D341Med (cell line): Measurements from ENCODE around the gene TMEM120A.

Source experiments
- DNase-seq: peaks from one replicate; pipeline ENCODE4 v3.0.0; 2012; ENCODE audit warnings: low spot score

Gene TMEM120A

DNA sequence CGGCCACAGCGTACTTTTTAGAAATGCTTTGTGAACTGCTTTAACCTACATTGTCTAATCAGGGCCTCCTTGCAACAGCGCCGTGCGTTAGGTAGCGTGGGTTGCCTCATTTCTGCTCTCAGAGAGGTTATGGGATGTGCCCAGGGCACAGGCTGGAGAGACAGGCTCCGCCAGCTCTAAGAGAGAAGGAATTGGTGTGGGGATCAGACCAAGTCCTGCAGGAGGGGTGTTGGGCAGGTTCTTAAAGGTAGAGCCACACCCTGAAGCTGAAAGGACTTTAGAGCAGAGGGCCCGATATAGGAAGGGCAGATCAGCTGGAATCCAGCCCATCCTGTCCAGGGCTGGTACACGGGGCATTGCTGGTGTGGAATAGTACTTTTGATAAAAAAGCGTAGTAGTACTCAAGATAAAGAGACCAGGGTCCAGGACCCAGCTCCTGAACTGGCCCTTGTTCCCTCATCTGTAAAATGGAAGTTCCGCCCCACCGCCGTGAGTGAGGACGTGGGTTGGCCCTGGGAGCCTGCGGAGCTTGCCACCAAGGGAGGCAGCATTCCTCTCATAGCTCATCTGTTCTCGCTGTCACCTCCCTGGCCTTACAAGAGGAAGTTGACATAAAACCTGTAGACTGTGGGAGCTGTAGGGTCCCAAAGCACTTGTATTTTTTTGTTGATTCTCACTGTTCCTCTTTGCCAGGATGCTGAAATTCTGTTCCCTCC, 37.2 kb downstream of the TMEM120A start:
- no peak for DNase-seq

DNA sequence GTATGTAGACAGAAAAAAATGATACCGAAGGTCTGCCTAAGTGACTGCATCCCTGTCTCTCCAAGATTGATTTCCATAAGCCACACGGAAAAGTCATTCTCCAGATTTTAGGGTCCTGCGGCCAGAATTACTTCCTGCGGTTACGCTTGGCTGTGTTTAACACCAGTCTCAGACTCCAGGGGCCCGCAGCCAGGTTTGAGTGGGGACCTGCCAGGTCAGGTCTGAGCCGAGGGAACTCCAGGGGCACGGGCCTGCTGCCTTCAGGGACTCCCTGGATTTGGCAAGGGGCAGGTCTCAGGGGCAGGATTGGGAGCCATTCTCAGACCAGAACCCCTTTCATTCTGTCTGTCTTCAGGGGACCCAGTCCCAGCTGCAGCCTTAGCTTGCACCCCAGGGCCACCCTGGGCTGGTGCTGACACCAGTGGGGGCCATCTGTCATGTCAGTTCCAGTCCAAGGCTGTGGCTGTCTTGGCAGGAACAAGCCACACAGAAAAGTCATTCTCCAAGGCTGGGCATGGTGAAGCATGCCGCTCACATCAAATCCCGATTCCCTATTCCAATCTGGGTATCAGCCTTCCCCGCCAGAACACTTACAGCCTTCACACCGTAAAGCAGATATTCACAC, 39.0 kb downstream of the TMEM120A start:
- DNase-seq, result no peak

DNA sequence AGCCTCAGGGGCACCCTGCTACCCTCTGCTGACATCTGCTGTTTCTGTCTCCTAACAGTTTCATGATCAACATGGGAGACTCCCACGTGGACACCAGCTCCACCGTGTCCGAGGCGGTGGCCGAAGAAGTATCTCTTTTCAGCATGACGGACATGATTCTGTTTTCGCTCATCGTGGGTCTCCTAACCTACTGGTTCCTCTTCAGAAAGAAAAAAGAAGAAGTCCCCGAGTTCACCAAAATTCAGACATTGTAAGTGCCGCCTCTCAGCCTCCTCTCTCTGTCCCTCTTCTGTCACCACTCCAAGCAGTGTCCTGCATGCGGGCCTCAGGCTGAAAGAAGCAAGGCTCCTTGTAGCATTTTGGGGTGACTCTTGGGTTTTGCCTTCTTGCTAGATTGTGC, 40.5 kb downstream of the TMEM120A start:
- no peak for DNase-seq

DNA sequence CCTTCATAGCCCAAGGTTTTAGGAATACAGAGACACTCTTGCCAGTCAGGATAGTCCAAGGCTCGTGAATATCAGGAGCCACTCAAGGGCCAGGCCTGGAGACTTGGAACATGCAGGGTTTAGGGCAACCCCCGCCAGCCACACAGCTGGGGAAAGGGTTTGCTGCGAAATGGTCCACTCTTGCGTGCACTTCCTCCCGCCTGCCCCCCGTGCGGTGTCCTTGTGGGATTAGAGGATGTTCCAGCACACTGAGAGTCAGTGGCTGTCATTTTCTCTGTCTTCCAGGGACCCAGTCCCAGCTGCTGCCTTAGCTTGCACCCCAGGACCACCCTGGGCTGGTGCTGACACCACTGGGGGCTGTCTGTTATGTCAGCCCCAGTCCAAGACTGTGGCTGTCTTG, 41.0 kb downstream of the TMEM120A start:
- DNase-seq, result no peak

DNA sequence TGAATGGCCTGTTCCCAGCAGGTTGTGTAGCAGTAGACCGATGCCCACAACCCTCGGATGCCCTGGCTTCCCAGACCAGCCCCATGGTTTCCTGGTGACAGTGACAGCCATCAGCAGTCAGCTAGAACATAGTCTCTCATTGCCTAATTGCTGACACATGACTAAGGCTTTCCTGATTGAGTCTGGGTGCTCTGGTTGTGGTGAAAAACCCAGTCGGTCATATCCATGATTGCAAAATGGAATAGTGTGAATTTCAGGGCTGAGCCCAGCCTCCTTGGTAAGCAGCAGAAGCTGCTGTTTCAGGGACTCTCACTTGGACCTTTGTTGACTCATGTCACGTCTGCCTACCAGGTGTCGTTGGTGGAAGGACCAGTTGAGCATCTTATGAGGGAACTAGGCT, 42.9 kb downstream of the TMEM120A start:
- no peak for DNase-seq

DNA sequence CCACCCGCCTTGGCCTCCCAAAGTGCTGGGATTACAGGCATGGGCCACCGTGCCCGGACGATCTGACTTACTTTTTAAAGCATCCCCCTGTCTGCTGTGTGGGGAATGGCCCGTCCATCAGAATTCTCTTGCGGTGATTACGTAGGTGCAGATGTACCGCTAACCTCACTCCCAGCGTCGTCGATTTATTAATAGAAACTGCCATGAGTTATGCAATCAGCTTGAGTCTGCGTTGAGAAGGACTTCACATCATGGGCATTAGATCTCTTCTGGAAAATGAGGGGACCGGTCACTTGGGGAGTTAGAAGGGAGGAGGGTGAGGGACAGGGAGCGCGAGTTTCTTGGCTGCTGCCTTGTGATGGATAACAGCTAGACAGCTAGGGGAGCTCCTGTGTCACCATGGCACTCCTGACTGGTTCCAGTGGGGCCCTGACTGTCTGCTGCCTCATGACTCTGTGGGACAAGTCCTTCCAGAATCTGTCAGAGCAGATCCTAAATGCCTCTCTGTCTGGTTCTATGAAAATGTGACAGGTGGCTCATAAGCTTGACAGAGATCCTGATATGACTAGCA, 44.2 kb downstream of the TMEM120A start:
- peak; percentile 54 for DNase-seq

DNA sequence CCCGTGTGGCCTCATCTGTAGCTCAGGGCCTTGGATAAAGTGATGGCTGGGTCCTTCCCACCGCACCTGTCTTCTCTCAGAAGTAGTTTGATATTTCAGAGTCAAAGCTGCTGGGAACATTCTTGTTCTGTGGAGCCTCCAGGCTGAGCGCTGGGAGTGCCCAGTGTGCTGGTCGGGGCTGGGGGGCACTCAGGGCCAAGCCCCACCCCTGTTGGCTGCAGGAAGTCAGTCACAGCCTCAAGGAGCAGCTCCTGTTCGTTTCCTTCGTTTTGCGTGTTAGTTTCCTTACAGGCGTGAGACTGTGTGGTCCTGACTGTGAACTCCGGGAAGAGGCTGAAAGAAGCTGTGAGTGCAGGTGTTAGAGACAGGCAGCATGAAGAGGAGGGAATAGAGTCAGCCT, 46.2 kb downstream of the TMEM120A start:
- DNase-seq, result no peak

DNA sequence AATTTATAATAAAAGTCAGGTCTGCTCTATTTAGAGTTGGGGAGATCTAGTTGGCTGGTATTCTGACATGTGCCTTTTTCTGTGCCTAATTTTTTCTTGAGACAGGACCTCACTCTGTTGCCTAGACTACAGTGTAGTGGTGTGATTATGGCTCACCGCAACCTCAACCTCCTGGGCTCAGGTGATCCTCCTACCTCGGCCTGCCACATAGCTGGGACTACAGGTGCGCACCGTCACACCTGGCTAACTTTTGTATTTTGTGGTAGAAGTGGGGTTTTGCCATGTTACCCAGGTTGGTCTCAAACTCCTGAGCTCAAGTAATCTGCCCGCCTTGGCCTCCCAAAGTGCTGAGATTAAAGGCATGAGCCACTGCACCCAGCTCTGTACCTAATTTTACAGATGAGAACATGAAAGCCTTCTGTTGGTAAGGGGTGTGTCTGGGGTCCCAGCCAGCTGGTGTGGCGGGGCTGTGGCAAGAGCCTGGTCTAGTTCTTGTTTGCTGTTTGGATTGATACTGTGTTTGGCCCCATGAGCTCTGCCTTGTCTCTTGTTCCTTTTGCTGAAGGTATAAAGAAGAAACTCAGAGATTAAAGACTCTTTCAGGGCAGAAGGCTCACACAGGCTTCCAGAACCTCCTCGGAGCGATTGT, 48.1 kb downstream of the TMEM120A start:
- DNase-seq, result no peak

DNA sequence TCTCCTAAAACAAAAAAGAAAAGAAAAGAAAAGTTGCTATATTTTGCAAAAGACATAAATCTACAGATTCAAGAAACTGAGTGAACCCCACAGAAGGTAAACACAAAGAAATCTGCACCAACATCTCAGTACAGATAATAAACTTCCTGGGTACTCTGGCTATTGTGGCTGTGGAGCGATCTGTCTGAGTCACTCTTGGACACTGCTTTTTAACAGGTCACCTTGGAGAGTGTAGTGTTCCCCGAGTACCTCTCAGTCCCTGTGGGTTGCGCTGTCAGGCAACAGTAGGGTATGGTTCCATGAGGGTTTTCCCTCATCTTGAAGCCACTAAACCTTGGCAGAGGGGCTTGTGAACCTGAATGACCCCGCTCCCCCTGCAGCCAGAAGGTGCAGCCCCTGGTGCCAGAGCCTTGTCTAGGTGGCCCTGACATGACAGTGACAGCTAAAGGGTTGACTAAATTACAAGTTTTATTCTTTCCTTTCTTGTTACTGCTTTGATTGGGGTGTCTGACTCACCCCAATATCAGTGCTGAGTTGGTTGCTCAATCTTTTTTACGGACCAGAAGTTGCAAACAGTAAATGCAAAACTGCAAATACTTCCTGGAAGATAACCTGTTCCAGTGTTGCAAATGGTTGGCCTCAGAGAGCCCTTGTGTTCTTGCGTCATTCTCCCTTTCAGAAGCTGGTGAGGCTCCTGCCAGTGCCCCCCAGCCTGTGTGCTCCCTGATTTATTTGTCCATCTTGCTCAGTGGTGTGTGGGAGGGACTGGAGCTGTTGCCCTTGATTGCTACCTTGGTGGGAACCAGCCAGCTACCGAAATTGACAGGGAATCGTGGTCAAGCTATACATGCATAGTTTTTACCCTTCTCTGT, 48.9 kb downstream of the TMEM120A start:
- DNase-seq, result no peak

DNA sequence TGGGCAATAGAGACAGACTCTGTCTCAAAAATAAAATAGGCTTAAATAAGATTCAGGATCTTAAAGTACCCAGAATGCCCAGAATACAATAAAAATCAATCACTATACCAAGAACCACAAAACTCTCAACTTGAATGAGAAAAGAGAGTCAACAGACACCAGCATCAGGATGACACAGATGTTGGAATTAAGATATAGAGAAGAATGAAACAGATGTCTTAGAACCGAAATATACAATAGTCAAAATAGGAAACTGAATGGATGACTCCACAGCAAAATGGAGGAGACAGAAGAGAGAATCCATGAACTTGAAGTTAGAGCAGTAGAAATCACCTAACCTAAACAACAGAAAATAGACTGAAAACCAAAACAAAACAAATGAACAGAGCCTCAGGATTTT, 49.9 kb downstream of the TMEM120A start:
- DNase-seq, result no peak

DNA sequence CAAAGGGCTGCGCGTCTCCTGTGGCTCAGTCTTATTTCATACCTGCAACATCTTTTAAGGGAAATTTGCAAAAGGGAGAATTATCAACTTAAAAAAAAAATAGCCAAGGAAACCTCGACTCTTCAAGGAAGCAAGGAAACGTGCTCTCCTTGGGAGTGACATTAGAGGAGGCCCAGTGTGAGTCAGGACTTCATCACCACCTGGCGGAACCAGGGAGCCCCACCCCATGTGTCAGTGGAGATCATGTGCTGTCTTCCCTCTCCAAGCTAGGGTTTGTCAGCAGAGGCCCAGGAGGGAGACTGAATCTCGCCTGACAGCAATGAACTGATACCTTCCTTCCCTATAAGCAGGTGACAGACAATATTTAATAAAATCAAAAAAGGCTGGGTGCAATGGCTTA, 50.5 kb downstream of the TMEM120A start:
- DNase-seq, result no peak

DNA sequence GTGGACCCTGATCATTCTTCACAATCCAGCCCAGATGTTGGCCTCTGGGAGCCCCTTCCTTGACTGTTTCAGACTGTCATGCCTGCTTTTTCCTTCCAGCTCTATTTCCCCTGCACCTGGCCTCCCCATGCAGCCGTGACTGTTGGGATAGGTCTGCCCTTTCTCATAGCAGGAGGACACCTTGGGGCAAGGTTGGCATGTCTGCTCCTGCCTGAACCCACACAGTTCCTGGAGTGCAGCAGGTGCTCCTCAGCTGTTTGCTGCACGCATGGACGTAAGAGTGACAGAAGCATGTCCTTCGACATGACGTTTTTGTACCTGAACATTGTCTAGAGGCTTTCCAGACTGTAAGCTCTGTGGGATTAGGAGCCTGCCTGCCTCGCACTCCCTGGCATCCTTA, 55.5 kb downstream of the TMEM120A start:
- DNase-seq, result no peak

DNA sequence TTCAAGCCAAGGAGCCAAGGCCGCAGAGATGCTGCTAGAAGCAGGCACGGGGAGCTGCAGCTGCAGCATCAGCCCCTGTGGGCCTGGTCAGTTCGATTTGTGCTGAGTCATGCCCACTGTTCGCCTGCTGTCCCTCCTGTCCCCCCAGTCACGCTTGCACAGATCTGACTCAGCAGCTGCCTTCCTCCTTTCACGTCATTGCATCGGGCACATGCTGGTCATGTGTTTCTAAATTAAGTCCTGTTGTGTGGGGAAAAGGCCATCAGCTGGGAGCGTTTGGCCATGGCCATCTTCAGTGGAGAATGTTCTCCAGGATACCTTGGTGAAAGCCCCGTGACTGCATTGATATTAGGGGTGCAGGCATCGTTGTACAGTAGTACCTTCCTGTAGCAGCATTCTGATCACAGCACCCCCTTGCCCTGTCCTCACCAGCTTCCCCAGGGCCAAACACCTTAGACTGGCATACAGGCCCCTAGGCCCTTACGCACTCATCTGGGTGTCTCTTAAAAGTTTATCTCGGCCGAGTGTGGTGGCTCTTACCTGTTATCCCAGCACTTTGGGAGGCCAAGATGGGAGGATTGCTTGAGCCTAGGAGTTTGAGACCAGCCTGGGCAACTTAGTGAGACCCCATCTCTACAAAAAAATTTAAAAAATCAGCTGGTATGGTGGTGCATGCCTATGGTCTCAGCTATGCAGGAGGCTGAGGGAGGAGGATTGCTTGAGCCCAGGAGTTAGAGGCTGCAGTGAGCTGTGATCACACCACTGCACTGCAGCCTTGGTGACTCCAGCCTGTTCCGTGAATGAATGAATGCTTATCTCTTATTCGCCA, 56.2 kb downstream of the TMEM120A start:
- DNase-seq, result no peak
